ENCODE measurements around the gene DUSP15. TPM values are rescaled to one million over a fixed set of nuclear protein-coding genes. Genes with fewer than 3 reads are reported as not detected.
"Not testable (repeated sequence)": the region's sequence is repeated elsewhere in the genome, so short reads cannot be mapped to it uniquely, and the experiment has no call there.

The DUSP15 gene
- polyA plus RNA-seq (2012; ENCODE audit: insufficient read depth, insufficient read length): 2.3 TPM

- H3K4me3 ChIP-seq (ENCODE audit: low read length): no peak within 1 kb of the TSS
These were observed at the start of gene DUSP15, which contains the start of gene TTLL9 for GRCh38 chr20:31869942-31870725. DUSP15 (minus strand) TSS chr20:31870527; CDS start chr20:31870337, 190 bp downstream. TTLL9 (plus strand) TSS chr20:31870634; CDS start chr20:31871127, 493 bp downstream.

GRCh38 chr20:31919410-31920155, 49.3 kb upstream of the DUSP15 start:
- no peak overlapping the region for H3K4me3 ChIP-seq (ENCODE audit: low read length)
- DNase-seq (ENCODE audit: low read depth, low spot score): no peak

More at GRCh38 chr20:31869942-31870725, at the start of gene DUSP15, which contains the start of gene TTLL9:
- no peak for DNase-seq (ENCODE audit: low read depth, low spot score)

GRCh38 chr20:31918466-31919105, 48.3 kb upstream of the DUSP15 start:
- no peak for DNase-seq (ENCODE audit: low read depth, low spot score)
- no peak overlapping the region for H3K4me3 ChIP-seq (ENCODE audit: low read length)

- DNase-seq (ENCODE audit: low read depth, low spot score); H3K4me3 ChIP-seq (ENCODE audit: low read length): not testable (repeated sequence)
These were observed 47.7 kb upstream of the DUSP15 start for GRCh38 chr20:31917962-31918412.

GRCh38 chr20:31916708-31917107, 46.4 kb upstream of the DUSP15 start:
- no peak overlapping the region for H3K4me3 ChIP-seq (ENCODE audit: low read length)
- DNase-seq (ENCODE audit: low read depth, low spot score): no peak

GRCh38 chr20:31915491-31916280, 45.4 kb upstream of the DUSP15 start:
- DNase-seq (ENCODE audit: low read depth, low spot score): no peak

GRCh38 chr20:31914170-31914569, 43.8 kb upstream of the DUSP15 start:
- DNase-seq (ENCODE audit: low read depth, low spot score): no peak

More at GRCh38 chr20:31915491-31916280, 45.4 kb upstream of the DUSP15 start:
- H3K4me3 ChIP-seq (ENCODE audit: low read length): no peak overlapping the region

GRCh38 chr20:31913431-31914157, 43.3 kb upstream of the DUSP15 start:
- DNase-seq (ENCODE audit: low read depth, low spot score): no peak
- no peak overlapping the region for H3K4me3 ChIP-seq (ENCODE audit: low read length)

More at GRCh38 chr20:31914170-31914569, 43.8 kb upstream of the DUSP15 start:
- no peak overlapping the region for H3K4me3 ChIP-seq (ENCODE audit: low read length)

- DNase-seq (ENCODE audit: low read depth, low spot score): no peak
- H3K4me3 ChIP-seq (ENCODE audit: low read length): no peak overlapping the region
These were observed 39.9 kb upstream of the DUSP15 start for GRCh38 chr20:31910071-31910803.

GRCh38 chr20:31909253-31910070, 39.1 kb upstream of the DUSP15 start:
- no peak for DNase-seq (ENCODE audit: low read depth, low spot score)
- no peak overlapping the region for H3K4me3 ChIP-seq (ENCODE audit: low read length)

- no peak overlapping the region for H3K4me3 ChIP-seq (ENCODE audit: low read length)
- no peak for DNase-seq (ENCODE audit: low read depth, low spot score)
These were observed 38.1 kb upstream of the DUSP15 start for GRCh38 chr20:31908424-31908823.

- DNase-seq (ENCODE audit: low read depth, low spot score): peak; percentile 59
- no peak overlapping the region; the same call in 1 of the 2 replicates for H3K4me3 ChIP-seq (ENCODE audit: low read length)
These were observed 37.7 kb upstream of the DUSP15 start for GRCh38 chr20:31908016-31908415.

GRCh38 chr20:31907046-31907445, 36.7 kb upstream of the DUSP15 start:
- no peak overlapping the region for H3K4me3 ChIP-seq (ENCODE audit: low read length)

GRCh38 chr20:31906001-31906400, 35.7 kb upstream of the DUSP15 start:
- H3K4me3 ChIP-seq (ENCODE audit: low read length): no peak overlapping the region
- DNase-seq (ENCODE audit: low read depth, low spot score): no peak

More at GRCh38 chr20:31907046-31907445, 36.7 kb upstream of the DUSP15 start:
- DNase-seq (ENCODE audit: low read depth, low spot score): no peak

- DNase-seq (ENCODE audit: low read depth, low spot score): no peak
- no peak overlapping the region for H3K4me3 ChIP-seq (ENCODE audit: low read length)
These were observed 33.5 kb upstream of the DUSP15 start for GRCh38 chr20:31903627-31904386.

GRCh38 chr20:31901615-31902014, 31.3 kb upstream of the DUSP15 start:
- DNase-seq (ENCODE audit: low read depth, low spot score): no peak
- no peak overlapping the region for H3K4me3 ChIP-seq (ENCODE audit: low read length)
